SU-DHL-6 (cell line): Measurements from ENCODE around the gene KDM2B.

ENCODE experiments used
- H2AFZ ChIP-seq: fragments of 200-600 bp; sonication (generic); 2 replicates; pipeline ENCODE4 v1.6.1; 2014; ENCODE audit warnings: low read depth, mild to moderate bottlenecking, moderate library complexity, mixed read lengths, antibody characterized with exemption, low read length; ENCODE audit not compliant: severe bottlenecking
- H3F3A ChIP-seq: fragments of 200-600 bp; shearing (Covaris generic); 2 replicates; pipeline ENCODE4 v1.6.0; 2016; ENCODE audit warnings: antibody characterized with exemption, mild to moderate bottlenecking; ENCODE audit not compliant: insufficient read depth
- H3K27ac ChIP-seq: fragments of 200-600 bp; sonication (generic); 2 replicates; pipeline ENCODE4 v1.5.1; 2016; ENCODE audit warnings: low read depth, mild to moderate bottlenecking, low read length, moderate library complexity, mixed read lengths
- H3K27me3 ChIP-seq: fragments of 200-600 bp; sonication (generic), shearing (Covaris generic); 2 replicates; pipeline ENCODE4 v1.6.0; 2014; ENCODE audit warnings: mild to moderate bottlenecking, low read length
- H3K36me3 ChIP-seq: fragments of 200-600 bp; sonication (generic); 2 replicates; pipeline ENCODE4 v1.6.1; 2014; ENCODE audit warnings: mild to moderate bottlenecking, low read length, mixed read lengths
- H3K4me2 ChIP-seq: fragments of 300-600, 200-600 bp; shearing (Covaris generic), sonication (generic); 2 replicates; pipeline ENCODE4 v1.6.0; 2014; ENCODE audit warnings: low read length, low read depth, mild to moderate bottlenecking; ENCODE audit not compliant: poor library complexity, severe bottlenecking
- H3K4me3 ChIP-seq: fragments of 200-600 bp; sonication (generic); 2 replicates; pipeline ENCODE4 v1.5.1; 2014; ENCODE audit warnings: antibody characterized with exemption, low read length, mild to moderate bottlenecking, mixed read lengths; ENCODE audit not compliant: insufficient read depth, poor library complexity, severe bottlenecking
- H3K79me2 ChIP-seq: fragments of 200-600 bp; sonication (generic); 2 replicates; pipeline ENCODE4 v1.6.1; 2014; ENCODE audit warnings: mild to moderate bottlenecking, low read length, moderate library complexity; ENCODE audit not compliant: insufficient read depth
- H3K9ac ChIP-seq: fragments of 200-600 bp; sonication (generic); 2 replicates; pipeline ENCODE4 v1.7.0; 2014; ENCODE audit warnings: mild to moderate bottlenecking, low read length
- H3K9me2 ChIP-seq: fragments of 200-600 bp; sonication (generic); replicated peaks from 2 replicates; pipeline ENCODE4 v1.6.1; 2014; ENCODE audit warnings: low read length; ENCODE audit not compliant: insufficient read depth
- H3K9me3 ChIP-seq: fragments of 200-600 bp; sonication (generic); 2 replicates; pipeline ENCODE4 v1.6.1; 2014; ENCODE audit warnings: low read length, mixed read lengths; ENCODE audit not compliant: insufficient read depth
- H4K20me1 ChIP-seq: fragments of 200-600 bp; sonication (generic); 2 replicates; pipeline ENCODE4 v1.6.1; 2014; ENCODE audit warnings: low read depth, mild to moderate bottlenecking, antibody characterized with exemption, low read length, moderate library complexity, mixed read lengths
- EZH2phosphoT487 ChIP-seq: fragments of 200-600 bp; sonication (generic), shearing (Covaris generic); conservative IDR thresholded peaks from 2 replicates; pipeline ENCODE4 v1.6.1; 2018; ENCODE audit warnings: mild to moderate bottlenecking, antibody characterized with exemption, low read length, moderate library complexity, mixed read lengths
- TF ChIP-seq, protein P1 (sequence below): fragments of 200-600 bp; sonication (generic); IDR thresholded peaks from one replicate; pipeline ENCODE4 v1.5.1; 2017; ENCODE audit warnings: antibody characterized with exemption, mild to moderate bottlenecking, low read length, moderate library complexity; ENCODE audit not compliant: insufficient read depth, poor library complexity, severe bottlenecking

The KDM2B gene

DNA sequence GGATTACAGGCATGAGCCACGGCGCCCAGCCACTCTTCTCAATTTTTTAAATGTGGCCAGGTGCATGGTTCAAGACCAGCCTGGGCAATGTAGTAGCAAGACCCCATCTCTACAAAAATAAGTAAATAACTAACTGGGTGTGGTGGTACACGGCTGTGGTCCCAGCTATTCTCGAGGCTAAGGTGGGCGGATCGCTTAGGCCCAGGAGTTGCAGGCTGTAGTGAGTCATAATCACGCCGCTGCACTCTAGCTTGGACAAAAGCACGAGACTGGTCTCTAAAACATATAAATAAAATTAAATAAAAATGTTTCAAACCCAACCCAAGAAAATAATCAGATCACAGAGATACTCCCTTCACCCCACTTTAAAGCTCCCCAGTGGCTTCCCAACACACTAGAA is 8.9 kb downstream of the KDM2B start:
- Histone ChIP-seq H3K27ac (no peak overlapping the region), H3K4me2 (no peak overlapping the region), H3K79me2 (no peaks in the 10 kb centered on the region), H4K20me1 (no peaks in the 10 kb centered on the region), H3K9me2 (no peaks in the 10 kb centered on the region), H3K27me3 (no peaks in the 10 kb centered on the region), H3K4me3 (no peak overlapping the region), H3K9me3 (no peaks in the 10 kb centered on the region), H2AFZ (no peak overlapping the region), H3K9ac (no peak overlapping the region), H3K36me3 (no peaks in the 10 kb centered on the region), H3F3A (no peaks in the 10 kb centered on the region)
- TF ChIP-seq EZH2phosphoT487, result no peak
- TF ChIP-seq, protein P1, sequence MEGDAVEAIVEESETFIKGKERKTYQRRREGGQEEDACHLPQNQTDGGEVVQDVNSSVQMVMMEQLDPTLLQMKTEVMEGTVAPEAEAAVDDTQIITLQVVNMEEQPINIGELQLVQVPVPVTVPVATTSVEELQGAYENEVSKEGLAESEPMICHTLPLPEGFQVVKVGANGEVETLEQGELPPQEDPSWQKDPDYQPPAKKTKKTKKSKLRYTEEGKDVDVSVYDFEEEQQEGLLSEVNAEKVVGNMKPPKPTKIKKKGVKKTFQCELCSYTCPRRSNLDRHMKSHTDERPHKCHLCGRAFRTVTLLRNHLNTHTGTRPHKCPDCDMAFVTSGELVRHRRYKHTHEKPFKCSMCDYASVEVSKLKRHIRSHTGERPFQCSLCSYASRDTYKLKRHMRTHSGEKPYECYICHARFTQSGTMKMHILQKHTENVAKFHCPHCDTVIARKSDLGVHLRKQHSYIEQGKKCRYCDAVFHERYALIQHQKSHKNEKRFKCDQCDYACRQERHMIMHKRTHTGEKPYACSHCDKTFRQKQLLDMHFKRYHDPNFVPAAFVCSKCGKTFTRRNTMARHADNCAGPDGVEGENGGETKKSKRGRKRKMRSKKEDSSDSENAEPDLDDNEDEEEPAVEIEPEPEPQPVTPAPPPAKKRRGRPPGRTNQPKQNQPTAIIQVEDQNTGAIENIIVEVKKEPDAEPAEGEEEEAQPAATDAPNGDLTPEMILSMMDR, result no peak

GRCh38 chr12:121570467-121571283 is 10.1 kb downstream of the KDM2B start:
- no peaks in the 10 kb centered on the region for H3K27me3 ChIP-seq
- H3K36me3 ChIP-seq, result no peaks in the 10 kb centered on the region
- no peak overlapping the region for H2AFZ ChIP-seq
- no peaks in the 10 kb centered on the region for H3F3A ChIP-seq
- no peak overlapping the region for H3K4me2 ChIP-seq
- no peak overlapping the region for H3K9ac ChIP-seq
- H3K9me3 ChIP-seq, result no peaks in the 10 kb centered on the region
- H3K4me3 ChIP-seq, result no peak overlapping the region
- no peaks in the 10 kb centered on the region for H3K79me2 ChIP-seq
- TF ChIP-seq EZH2phosphoT487, result no peak
- TF ChIP-seq, protein P1, result no peak
- H3K27ac ChIP-seq, result no peak overlapping the region
- H3K9me2 ChIP-seq, result no peaks in the 10 kb centered on the region
- H4K20me1 ChIP-seq, result no peaks in the 10 kb centered on the region

DNA sequence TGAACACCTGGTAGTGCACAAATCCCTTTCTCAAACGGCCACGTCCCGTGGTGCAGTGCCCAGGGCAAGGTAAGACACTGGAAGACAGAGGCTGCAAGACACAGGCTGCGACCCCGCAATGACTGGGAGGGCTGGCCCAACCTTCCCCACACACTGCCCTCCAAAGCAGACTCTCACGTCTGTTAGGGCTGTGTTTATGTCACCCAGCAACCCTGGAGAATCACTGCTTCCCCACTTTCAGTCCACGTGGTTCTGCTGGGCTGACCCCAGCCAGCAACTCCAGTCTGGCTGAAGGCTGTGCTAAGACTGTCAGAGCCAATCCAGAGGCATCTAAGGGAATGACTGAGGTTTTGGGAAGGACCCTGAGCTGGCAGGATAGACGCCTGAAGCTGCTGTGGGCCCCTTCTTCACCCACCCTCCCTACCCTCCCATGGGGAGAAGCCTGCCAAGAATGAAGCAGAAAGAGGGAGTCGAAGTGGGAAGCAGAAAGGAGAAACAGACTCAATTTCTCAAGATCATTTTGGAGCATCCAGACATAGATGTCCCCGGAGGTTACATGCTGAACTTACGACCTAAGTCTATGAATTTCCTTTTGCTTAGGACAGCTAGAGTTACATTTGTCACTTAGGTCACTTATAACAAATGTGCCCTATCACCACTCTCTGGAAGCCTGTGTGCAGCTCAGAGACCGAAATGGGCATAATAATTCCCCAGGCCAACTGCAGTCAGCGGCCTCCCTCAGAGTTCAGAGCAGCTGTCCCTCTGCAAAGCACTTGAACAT is 11.7 kb downstream of the KDM2B start:
- H4K20me1 ChIP-seq, result no peaks in the 10 kb centered on the region
- H3K4me3 ChIP-seq, result no peak overlapping the region
- TF ChIP-seq EZH2phosphoT487, result no peak
- TF ChIP-seq, protein P1, result no peak
- no peaks in the 10 kb centered on the region; the same call in 1 of the 2 replicates for H3F3A ChIP-seq
- no peak overlapping the region for H3K27ac ChIP-seq
- peak overlapping the region; percentile 79 for H2AFZ ChIP-seq
- H3K36me3 ChIP-seq, result no peaks in the 10 kb centered on the region
- H3K9me3 ChIP-seq, result no peaks in the 10 kb centered on the region
- H3K27me3 ChIP-seq, result no peaks in the 10 kb centered on the region
- peak overlapping the region; percentile 26 for H3K4me2 ChIP-seq
- no peaks in the 10 kb centered on the region for H3K9me2 ChIP-seq
- H3K79me2 ChIP-seq, result no peaks in the 10 kb centered on the region
- H3K9ac ChIP-seq, result no peak overlapping the region
